ENCODE measurements around the gene MACROD2.

Gene MACROD2

GRCh38 chr20:14865731-14866130, 870.4 kb downstream of the MACROD2 start:
- H3K36me3 ChIP-seq (ENCODE audit: low read length) = no peaks in the 10 kb centered on the region
- H2AFZ ChIP-seq (ENCODE audit: low read depth, low read length, severe bottlenecking) = no peak overlapping the region
- no peaks in the 10 kb centered on the region for H3K79me2 ChIP-seq (ENCODE audit: insufficient read depth, low read length)
- H3K4me3 ChIP-seq (ENCODE audit: insufficient read depth, low read length, poor library complexity, severe bottlenecking) = no peak overlapping the region
- H3K9me3 ChIP-seq (ENCODE audit: insufficient read depth, low read length) = no peaks in the 10 kb centered on the region
- no peaks in the 10 kb centered on the region for H3K9me2 ChIP-seq (replicated peaks; ENCODE audit: insufficient read depth, low read length)
- H3K27ac ChIP-seq (ENCODE audit: low read depth, low read length) = no peak overlapping the region
- no peak overlapping the region for H3K4me2 ChIP-seq (ENCODE audit: low read depth, low read length, poor library complexity, severe bottlenecking)
- TF ChIP-seq CTCF (IDR thresholded peaks at IDR 0.05; ENCODE audit: insufficient read depth, low read length, poor library complexity, severe bottlenecking) (no peak), EZH2phosphoT487 (conservative IDR thresholded peaks at IDR 0.05; ENCODE audit: low read length) (no peak)
- H4K20me1 ChIP-seq (ENCODE audit: low read depth, low read length) = no peaks in the 10 kb centered on the region
- no peak overlapping the region for H3K9ac ChIP-seq (ENCODE audit: low read length)
- no peaks in the 10 kb centered on the region for H3F3A ChIP-seq (ENCODE audit: insufficient read depth)
- no peaks in the 10 kb centered on the region for H3K27me3 ChIP-seq (ENCODE audit: low read length)

GRCh38 chr20:14866841-14867514, 871.7 kb downstream of the MACROD2 start:
- Histone ChIP-seq H3K36me3 (ENCODE audit: low read length) (no peaks in the 10 kb centered on the region), H3K79me2 (ENCODE audit: insufficient read depth, low read length) (no peaks in the 10 kb centered on the region), H4K20me1 (ENCODE audit: low read depth, low read length) (no peaks in the 10 kb centered on the region), H3F3A (ENCODE audit: insufficient read depth) (no peaks in the 10 kb centered on the region), H3K27me3 (ENCODE audit: low read length) (no peaks in the 10 kb centered on the region), H3K4me2 (ENCODE audit: low read depth, low read length, poor library complexity, severe bottlenecking) (no peak overlapping the region), H2AFZ (ENCODE audit: low read depth, low read length, severe bottlenecking) (no peak overlapping the region), H3K9me2 (replicated peaks; ENCODE audit: insufficient read depth, low read length) (no peaks in the 10 kb centered on the region), H3K27ac (ENCODE audit: low read depth, low read length) (no peak overlapping the region), H3K9ac (ENCODE audit: low read length) (no peak overlapping the region), H3K4me3 (ENCODE audit: insufficient read depth, low read length, poor library complexity, severe bottlenecking) (no peak overlapping the region), H3K9me3 (ENCODE audit: insufficient read depth, low read length) (no peaks in the 10 kb centered on the region)
- TF ChIP-seq EZH2phosphoT487 (conservative IDR thresholded peaks at IDR 0.05; ENCODE audit: low read length) (no peak), CTCF (IDR thresholded peaks at IDR 0.05; ENCODE audit: insufficient read depth, low read length, poor library complexity, severe bottlenecking) (no peak)

GRCh38 chr20:14877301-14878028, 882.1 kb downstream of the MACROD2 start:
- Histone ChIP-seq H2AFZ (ENCODE audit: low read depth, low read length, severe bottlenecking) (no peak overlapping the region), H3K4me2 (ENCODE audit: low read depth, low read length, poor library complexity, severe bottlenecking) (no peak overlapping the region), H4K20me1 (ENCODE audit: low read depth, low read length) (no peaks in the 10 kb centered on the region), H3K9me2 (replicated peaks; ENCODE audit: insufficient read depth, low read length) (no peaks in the 10 kb centered on the region), H3F3A (ENCODE audit: insufficient read depth) (no peaks in the 10 kb centered on the region), H3K27me3 (ENCODE audit: low read length) (no peaks in the 10 kb centered on the region), H3K79me2 (ENCODE audit: insufficient read depth, low read length) (no peaks in the 10 kb centered on the region), H3K9ac (ENCODE audit: low read length) (no peak overlapping the region), H3K9me3 (ENCODE audit: insufficient read depth, low read length) (no peaks in the 10 kb centered on the region; the same call in 1 of the 2 replicates), H3K4me3 (ENCODE audit: insufficient read depth, low read length, poor library complexity, severe bottlenecking) (no peak overlapping the region), H3K36me3 (ENCODE audit: low read length) (no peaks in the 10 kb centered on the region), H3K27ac (ENCODE audit: low read depth, low read length) (no peak overlapping the region)
- TF ChIP-seq CTCF (IDR thresholded peaks at IDR 0.05; ENCODE audit: insufficient read depth, low read length, poor library complexity, severe bottlenecking) (no peak), EZH2phosphoT487 (conservative IDR thresholded peaks at IDR 0.05; ENCODE audit: low read length) (no peak)
